Choroid plexus epithelial cell (primary cell): ENCODE results near the gene RAD54L2.
"Not testable (repeated sequence)": the region's sequence is repeated elsewhere in the genome, so short reads cannot be mapped to it uniquely, and the experiment has no call there.

Experiments
- DNase-seq: peaks from one replicate; pipeline ENCODE4 v3.0.0-alpha.2; 2010; ENCODE audit warnings: low read depth
- H3K4me3 ChIP-seq: 2 replicates; pipeline ENCODE4 v1.5.1; 2011; ENCODE audit warnings: low read depth, mild to moderate bottlenecking, control low read depth, low read length, moderate library complexity
- CTCF ChIP-seq: conservative IDR thresholded peaks from 2 replicates; pipeline ENCODE4 v1.5.1; 2011; ENCODE audit warnings: low read depth, mild to moderate bottlenecking, control low read depth, inconsistent platforms, low read length, moderate library complexity

The RAD54L2 gene

DNA sequence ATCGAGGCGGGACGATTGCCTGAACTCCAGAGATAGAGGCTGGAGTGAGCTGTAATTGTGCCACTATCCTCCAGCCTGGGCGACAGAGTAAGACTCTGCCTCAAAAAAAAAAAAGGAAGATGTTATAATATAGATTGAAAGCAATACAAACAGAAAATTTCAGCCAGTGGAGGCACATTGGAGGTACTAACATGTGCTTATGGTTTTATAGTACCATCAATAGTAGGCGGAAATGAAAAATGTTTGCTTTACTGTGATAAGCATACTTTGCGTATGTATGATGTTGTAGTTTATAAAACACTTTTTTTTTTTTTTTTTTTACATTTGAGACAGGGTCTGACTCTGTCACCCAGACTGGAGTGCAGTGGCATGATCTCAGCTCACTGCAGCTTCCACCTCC, 8.8 kb downstream of the RAD54L2 start:
- no peak for DNase-seq
- H3K4me3 ChIP-seq: no peak overlapping the region
- TF ChIP-seq CTCF: no peak

- no peak for DNase-seq
- no peak for TF ChIP-seq CTCF
- H3K4me3 ChIP-seq: no peak overlapping the region
These were observed 10.8 kb downstream of the RAD54L2 start for GRCh38 chr3:51549311-51549710.

- DNase-seq: no peak
- TF ChIP-seq CTCF: no peak
- no peak overlapping the region for H3K4me3 ChIP-seq
These were observed 11.7 kb downstream of the RAD54L2 start for GRCh38 chr3:51550080-51550819.

GRCh38 chr3:51557993-51558392, 19.5 kb downstream of the RAD54L2 start:
- no peak overlapping the region for H3K4me3 ChIP-seq
- DNase-seq: no peak
- TF ChIP-seq CTCF: no peak

- no peak overlapping the region for H3K4me3 ChIP-seq
- TF ChIP-seq CTCF: no peak
- DNase-seq: peak; percentile 88
These were observed 20.9 kb downstream of the RAD54L2 start for GRCh38 chr3:51559411-51559888.

DNA sequence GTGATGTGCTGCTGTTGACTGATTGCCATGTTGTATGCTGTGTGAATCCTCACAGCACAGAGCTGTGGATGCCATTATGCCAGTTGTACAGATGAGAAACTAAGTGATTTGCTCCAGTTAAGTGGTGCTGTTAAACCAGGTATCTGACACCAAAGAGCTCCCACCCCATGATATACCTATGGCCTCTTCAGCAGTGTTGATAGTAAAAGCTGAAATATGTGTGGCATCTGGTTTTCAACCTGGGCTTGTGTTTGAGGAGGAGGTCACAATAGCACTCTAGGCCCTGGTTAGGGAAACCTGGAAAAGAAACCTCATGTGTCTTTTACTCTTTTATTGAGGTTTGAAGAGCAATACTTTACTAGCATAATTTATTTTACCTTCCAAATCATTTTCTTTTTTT, 21.4 kb downstream of the RAD54L2 start:
- H3K4me3 ChIP-seq: no peak overlapping the region
- no peak for TF ChIP-seq CTCF
- DNase-seq: no peak

DNA sequence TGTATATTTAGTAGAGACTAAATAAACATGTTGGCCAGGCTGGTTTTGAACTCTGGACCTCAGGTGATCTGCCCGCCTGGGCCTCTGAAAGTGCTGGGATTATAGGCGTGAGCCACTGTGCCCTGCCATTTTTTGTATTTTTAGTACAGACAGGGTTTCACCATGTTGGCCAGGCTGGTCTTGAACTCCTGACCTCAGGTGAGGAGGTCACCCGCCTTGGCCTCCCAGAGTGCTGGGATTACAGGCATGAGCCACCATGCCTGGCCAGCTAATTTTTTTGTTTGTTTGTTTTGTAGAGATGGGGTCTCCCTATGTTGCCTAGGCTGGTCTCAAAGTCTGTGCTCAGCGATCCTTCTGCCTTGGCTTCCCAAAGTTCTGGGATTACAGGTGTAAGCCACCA, 23.9 kb downstream of the RAD54L2 start:
- not testable (repeated sequence) for H3K4me3 ChIP-seq

More for the DNA sequence above, 23.9 kb downstream of the RAD54L2 start:
- DNase-seq: not testable (repeated sequence)
